CD4-positive, alpha-beta memory T cell (primary cell): ENCODE measurements around the gene ZRANB1. TPM values are rescaled to one million over a fixed set of nuclear protein-coding genes. Genes with fewer than 3 reads are reported as not detected.
A peak's percentile ranks its signal among the peaks of the same experiment; 100 is the strongest.
"Not testable (repeated sequence)": the region's sequence is repeated elsewhere in the genome, so short reads cannot be mapped to it uniquely, and the experiment has no call there.

Experiments used
- CTCF ChIA-PET: fragments of 350-600 bp; sonication (Branson Sonifier 250); formaldehyde crosslinking; loops from one replicate; lab custom pipeline; 2021; ENCODE audit warnings: inconsistent platforms; ENCODE audit not compliant: partially characterized antibody; lab: Charles Lee
- POLR2A ChIA-PET: fragments of 350-600 bp; sonication (Branson Sonifier 250); formaldehyde crosslinking; loops from one replicate; lab custom pipeline; 2021; ENCODE audit not compliant: partially characterized antibody; lab: Charles Lee
- DNase-seq, 5 donors: peaks; one replicate each; pipeline versions ENCODE4 v3.0.0 to v3.0.0-alpha.2; 2020 to 2022; ENCODE audit warnings: mixed read lengths in 1 of 5
- H3K27ac ChIP-seq: one replicate; pipeline ENCODE4 v1.7.0; 2013; ENCODE audit warnings: low read depth, low read length
- H3K27me3 ChIP-seq: 2 replicates; pipeline ENCODE4 v1.7.0; 2013; ENCODE audit warnings: mild to moderate bottlenecking, low read length, moderate library complexity; ENCODE audit not compliant: insufficient read depth
- H3K36me3 ChIP-seq: 2 replicates; pipeline ENCODE4 v1.7.0; 2013; ENCODE audit warnings: mild to moderate bottlenecking, low read length, moderate library complexity; ENCODE audit not compliant: insufficient read depth
- H3K4me1 ChIP-seq: 2 replicates; pipeline ENCODE4 v1.7.0; 2013; ENCODE audit warnings: mild to moderate bottlenecking, low read length, moderate library complexity; ENCODE audit not compliant: insufficient read depth
- H3K4me3 ChIP-seq, 2 donors: one replicate each; pipeline ENCODE4 v1.7.0; 2013; ENCODE audit warnings: low read length in 2 of 2, mild to moderate bottlenecking in 1 of 2
- H3K9me3 ChIP-seq, 2 donors: one replicate each; pipeline ENCODE4 v1.7.0; 2013; ENCODE audit warnings: low read length in 2 of 2, control low read depth in 1 of 2; ENCODE audit not compliant: control insufficient read depth in 1 of 2
- H3K27ac Mint-ChIP-seq, 7 donors: one replicate each; pipeline ENCODE4 v1.8.0; 2020 to 2021; ENCODE audit warnings: mixed read lengths in 7 of 7, mild to moderate bottlenecking in 6 of 7, inconsistent platforms in 3 of 7, moderate library complexity in 3 of 7
- H3K27me3 Mint-ChIP-seq, 2 donors: one replicate each; pipeline ENCODE4 v1.8.0; 2020 to 2021; ENCODE audit warnings: mixed read lengths in 2 of 2
- H3K36me3 Mint-ChIP-seq, 2 donors: one replicate each; pipeline ENCODE4 v1.8.0; 2020 to 2021; ENCODE audit warnings: mixed read lengths in 2 of 2, inconsistent platforms in 1 of 2, mild to moderate bottlenecking in 1 of 2
- H3K4me1 Mint-ChIP-seq, 4 donors: one replicate each; pipeline ENCODE4 v1.8.0; 2020 to 2021; ENCODE audit warnings: mixed read lengths in 4 of 4, mild to moderate bottlenecking in 1 of 4
- H3K4me3 Mint-ChIP-seq, 8 donors: one replicate each; pipeline ENCODE4 v1.8.0; 2020 to 2021; ENCODE audit warnings: mixed read lengths in 8 of 8, mild to moderate bottlenecking in 7 of 8, moderate library complexity in 6 of 8, inconsistent platforms in 3 of 8
- H3K9me3 Mint-ChIP-seq, 8 donors: one replicate each; pipeline ENCODE4 v1.8.0; 2020 to 2021; ENCODE audit warnings: mixed read lengths in 8 of 8, mild to moderate bottlenecking in 5 of 8, inconsistent platforms in 3 of 8, moderate library complexity in 1 of 8
- intact Hi-C: fragments of 100-400 bp; cut with micrococcal nuclease; formaldehyde crosslinking; loops from one replicate; pipeline ENCODE4 v1.15.1; 2023
- polyA plus RNA-seq, 2 donors: library from polyadenylated mRNA; unstranded; fragments of 300-500 nt; fragmentation: Illumina TruSeq; gene quantifications; one replicate each; pipeline ENCODE4 v1.2.3, GENCODE V29; 2021
- total RNA-seq, 2 experiments: library from RNA; stranded (reverse); gene quantifications; one replicate each; pipeline ENCODE4 v1.2.3, GENCODE V29; 2021

Gene ZRANB1
- total and polyA plus RNA-seq, 4 experiments from 2014 or later, result 6.2 to 23.8 (median 16.4) TPM

DNA sequence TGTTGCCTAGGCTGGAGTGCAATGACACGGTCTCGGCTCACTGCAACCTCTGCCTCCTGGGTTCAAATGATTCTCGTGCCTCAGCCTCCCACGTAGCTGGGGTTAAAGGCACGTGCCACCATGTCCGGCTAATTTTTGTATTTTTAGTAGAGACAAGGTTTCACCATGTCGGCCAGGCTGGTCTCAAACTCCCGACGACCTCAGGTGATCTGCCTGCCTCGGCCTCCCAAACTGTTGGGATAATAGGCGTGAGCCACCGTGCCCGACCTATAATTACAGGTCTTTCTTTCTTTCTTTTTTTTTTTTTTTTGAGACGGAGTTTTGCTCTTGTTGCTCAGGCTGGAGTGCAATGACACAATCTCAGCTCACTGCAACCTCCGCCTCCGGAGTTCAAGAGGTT, 27.5 kb upstream of the ZRANB1 start:
- H3K27me3 Mint-ChIP-seq, DNase-seq, H3K27ac ChIP-seq, H3K36me3 ChIP-seq, H3K27ac Mint-ChIP-seq, H3K27me3 ChIP-seq, H3K9me3 Mint-ChIP-seq, H3K9me3 ChIP-seq, POLR2A ChIA-PET, CTCF ChIA-PET, H3K4me3 ChIP-seq, H3K4me3 Mint-ChIP-seq: not testable (repeated sequence)
- H3K4me1 ChIP-seq, result peaks cover 21% of the 10 kb centered on the region
- H3K36me3 Mint-ChIP-seq, result peaks cover 0 to 12% of the 10 kb centered on the region in 2 donors
- H3K4me1 Mint-ChIP-seq, result peaks cover 11 to 25% (median 21%) of the 10 kb centered on the region in 4 donors
- intact Hi-C loops, result loop anchor here (10.0 kb wide), 2 partner anchors 500 to 1760 kb away; partner anchors contain the start of genes BUB3 and OAT

DNA sequence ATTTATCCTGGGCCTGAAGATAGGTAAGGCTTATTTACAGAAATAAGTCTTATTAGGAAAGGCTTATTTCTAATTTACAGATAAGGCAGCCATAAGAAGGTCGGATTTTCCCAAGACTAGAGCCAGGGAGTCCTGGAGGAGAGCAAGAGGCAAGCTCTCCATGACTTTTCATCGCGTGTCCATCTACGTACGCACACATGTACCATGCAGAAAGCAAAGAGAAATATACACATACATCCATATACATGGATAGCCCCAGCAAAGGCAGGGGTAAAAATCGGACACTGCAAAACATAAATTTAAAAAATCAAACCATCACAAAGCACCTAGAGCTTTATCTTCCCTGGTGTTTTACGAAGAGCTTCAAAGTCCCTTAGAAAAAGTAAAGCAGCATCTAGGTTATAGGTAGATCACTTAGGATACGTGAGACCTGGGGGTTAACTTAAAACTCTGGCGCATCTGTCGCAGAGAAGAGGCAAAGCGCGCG, 25.8 kb upstream of the ZRANB1 start:
- H3K27me3 Mint-ChIP-seq, result no peaks in the 10 kb centered on the region
- H3K9me3 Mint-ChIP-seq, result peaks cover 0 to 1% (median 0%) of the 10 kb centered on the region in 8 donors
- Histone ChIP-seq H3K9me3 (no peaks in the 10 kb centered on the region), H3K36me3 (no peaks in the 10 kb centered on the region), H3K4me1 (peaks cover 30% of the 10 kb centered on the region), H3K4me3 (peak overlapping the region; percentile 59 to 61), H3K27me3 (no peaks in the 10 kb centered on the region), H3K27ac (peak overlapping the region; percentile 82)
- H3K36me3 Mint-ChIP-seq, result peaks cover 0 to 14% of the 10 kb centered on the region in 2 donors
- POLR2A ChIA-PET, result interaction anchor here (0.5 to 2.9 kb wide), 14 partner anchors 10 to 1907 kb away, joined by 3 to 14 read pairs (median 4); partner anchors contain the start of genes ABRAXAS2, BCCIP, EEF1AKMT2 and LHPP
- peak overlapping the region; percentile 90 to 98 (median 98) for H3K27ac Mint-ChIP-seq
- peaks cover 22 to 40% (median 34%) of the 10 kb centered on the region in 4 donors for H3K4me1 Mint-ChIP-seq
- no peak for DNase-seq
- CTCF ChIA-PET, result interaction anchor here (0.6 to 1.3 kb wide), 4 partner anchors 115 to 527 kb away, joined by 3 to 4 read pairs (median 4); partner anchors contain the start of gene ABRAXAS2
- peak overlapping the region; percentile 86 to 96 (median 92) for H3K4me3 Mint-ChIP-seq
- intact Hi-C loops, result loop anchor here (1.0 to 10.0 kb wide), 6 partner anchors 51 to 1761 kb away; partner anchors contain the start of genes ABRAXAS2, BUB3 and OAT

- DNase-seq, result peak; percentile 94 to 97 (median 95)
- H3K4me3 ChIP-seq, result peak overlapping the region; percentile 61 to 87
- POLR2A ChIA-PET, result interaction anchor here (0.7 to 2.9 kb wide), 16 partner anchors 9 to 1907 kb away, joined by 3 to 14 read pairs (median 4); partner anchors contain the start of genes ABRAXAS2, BCCIP, EEF1AKMT2 and LHPP
- peaks cover 33% of the 10 kb centered on the region for H3K4me1 ChIP-seq
- CTCF ChIA-PET, result interaction anchor here (0.8 to 1.3 kb wide), 2 partner anchors 175 to 378 kb away, joined by 3 to 4 read pairs; no protein-coding TSS in a partner anchor
- peaks cover 24 to 42% (median 35%) of the 10 kb centered on the region in 4 donors for H3K4me1 Mint-ChIP-seq
- H3K27me3 Mint-ChIP-seq, result no peaks in the 10 kb centered on the region
- H3K36me3 ChIP-seq, result no peaks in the 10 kb centered on the region
- peaks cover 0 to 14% of the 10 kb centered on the region in 2 donors for H3K36me3 Mint-ChIP-seq
- peak overlapping the region; percentile 90 to 98 (median 98) for H3K27ac Mint-ChIP-seq
- H3K4me3 Mint-ChIP-seq, result peak overlapping the region; percentile 86 to 96 (median 92)
- H3K9me3 Mint-ChIP-seq, result peaks cover 0 to 1% (median 0%) of the 10 kb centered on the region in 8 donors
- intact Hi-C loops, result loop anchor here (1.0 to 10.0 kb wide), 6 partner anchors 50 to 1762 kb away; partner anchors contain the start of genes ABRAXAS2, BUB3 and OAT
- H3K27ac ChIP-seq, result peak overlapping the region; percentile 83
- H3K27me3 ChIP-seq, result no peaks in the 10 kb centered on the region
- H3K9me3 ChIP-seq, result no peaks in the 10 kb centered on the region
Measured at GRCh38 chr10:124916585-124917427, 25.1 kb upstream of the ZRANB1 start.

DNA sequence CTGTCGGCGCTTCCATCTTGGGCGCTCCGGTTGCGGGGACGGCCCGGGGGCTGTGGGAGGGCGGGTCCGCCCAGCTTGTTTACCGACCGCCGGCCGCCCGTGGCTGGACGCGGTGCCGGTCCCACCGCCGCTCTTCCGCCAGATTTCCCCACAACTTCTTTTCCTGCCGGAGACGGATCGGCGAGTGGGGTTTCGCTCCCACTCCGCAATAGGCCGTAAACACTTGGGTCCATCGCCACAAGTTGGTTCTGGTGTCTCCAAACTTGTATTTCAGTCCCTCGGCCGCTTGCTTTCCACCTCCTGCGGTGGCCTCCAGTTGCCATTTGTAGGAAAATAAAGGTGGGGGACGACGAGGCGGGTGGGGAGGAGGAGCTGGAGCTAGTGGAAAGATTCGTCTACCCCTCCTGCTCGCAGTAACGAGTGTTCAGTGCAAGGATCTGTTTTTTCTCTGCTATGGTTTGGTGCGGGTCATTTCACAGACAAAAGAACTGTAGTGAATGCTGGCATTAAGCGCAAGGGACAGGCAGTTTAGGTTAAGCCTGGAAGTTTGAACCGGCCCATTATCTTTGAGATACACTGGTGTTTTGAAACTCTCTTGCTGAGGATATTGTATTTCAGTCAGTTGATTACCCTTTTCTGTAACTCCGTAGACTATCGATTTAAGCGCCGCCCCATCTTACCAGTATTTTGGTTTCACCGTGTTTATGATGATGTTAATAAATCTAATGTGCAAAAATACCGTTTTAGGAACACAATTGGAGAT, 24.3 kb upstream of the ZRANB1 start:
- CTCF ChIA-PET, result no interaction called here
- peak overlapping the region; percentile 91 to 96 (median 94) for H3K4me3 Mint-ChIP-seq
- peaks cover 24 to 42% (median 35%) of the 10 kb centered on the region in 4 donors for H3K4me1 Mint-ChIP-seq
- intact Hi-C loops, result loop anchor here (2.0 to 10.0 kb wide), 5 partner anchors 50 to 1763 kb away; partner anchors contain the start of genes BUB3 and OAT
- Histone ChIP-seq H3K4me3 (peak overlapping the region; percentile 74 to 87), H3K27ac (peak overlapping the region; percentile 83), H3K27me3 (no peaks in the 10 kb centered on the region), H3K9me3 (no peaks in the 10 kb centered on the region), H3K4me1 (peaks cover 33% of the 10 kb centered on the region), H3K36me3 (no peaks in the 10 kb centered on the region)
- H3K9me3 Mint-ChIP-seq, result peaks cover 0 to 1% (median 0%) of the 10 kb centered on the region in 8 donors
- POLR2A ChIA-PET, result interaction anchor here (0.7 to 2.9 kb wide), 8 partner anchors 8 to 905 kb away, joined by 3 to 14 read pairs (median 7); partner anchors contain the start of genes ABRAXAS2, BCCIP, EEF1AKMT2 and LHPP
- H3K27me3 Mint-ChIP-seq, result no peaks in the 10 kb centered on the region
- peak overlapping the region; percentile 87 to 98 (median 94) for H3K27ac Mint-ChIP-seq
- peaks cover 0 to 14% of the 10 kb centered on the region in 2 donors for H3K36me3 Mint-ChIP-seq
- peak; percentile 33 to 71 (median 41) for DNase-seq

GRCh38 chr10:124918191-124918830, 23.6 kb upstream of the ZRANB1 start:
- intact Hi-C loops, result loop anchor here (5.0 to 10.0 kb wide), 3 partner anchors 49 to 1764 kb away; partner anchors contain the start of genes BUB3 and OAT
- Mint-ChIP-seq H3K36me3 (peaks cover 0 to 14% of the 10 kb centered on the region in 2 donors), H3K9me3 (peaks cover 0 to 1% (median 0%) of the 10 kb centered on the region in 8 donors), H3K4me3 (peak overlapping the region; percentile 91 to 96 (median 94)), H3K27me3 (no peaks in the 10 kb centered on the region), H3K4me1 (peaks cover 24 to 47% (median 35%) of the 10 kb centered on the region in 4 donors), H3K27ac (peak overlapping the region; percentile 87 to 98 (median 94))
- no peaks in the 10 kb centered on the region for H3K36me3 ChIP-seq
- H3K4me3 ChIP-seq, result peak overlapping the region; percentile 74 to 87
- no peaks in the 10 kb centered on the region for H3K27me3 ChIP-seq
- H3K27ac ChIP-seq, result peak overlapping the region; percentile 83
- no peaks in the 10 kb centered on the region for H3K9me3 ChIP-seq
- ChIA-PET POLR2A (interaction anchor here (1.2 to 2.7 kb wide), 3 partner anchors 7 to 127 kb away, joined by 3 to 11 read pairs (median 8); partner anchors contain the start of genes ABRAXAS2 and EEF1AKMT2), CTCF (no interaction called here)
- peak in 1 of 5 donors; percentile 1 for DNase-seq
- H3K4me1 ChIP-seq, result peaks cover 33% of the 10 kb centered on the region

DNA sequence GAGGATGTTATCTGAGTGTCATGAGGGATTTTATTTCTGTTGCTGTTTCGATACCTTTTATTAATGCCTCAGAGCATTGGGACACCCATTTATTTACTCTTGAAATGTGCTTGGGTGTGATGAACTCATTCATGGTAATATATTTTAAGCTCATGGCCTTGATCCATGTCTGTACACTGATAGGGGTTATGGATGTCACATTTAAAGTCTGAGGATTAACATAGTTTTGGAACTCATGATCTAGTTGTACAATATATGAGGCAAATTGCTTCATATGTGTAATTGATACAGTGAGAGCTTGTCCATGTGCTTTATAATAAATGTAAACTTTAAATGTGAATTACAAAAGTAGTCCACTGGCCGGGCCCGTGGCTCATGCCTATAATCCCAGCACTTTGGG, 23.0 kb upstream of the ZRANB1 start:
- Histone ChIP-seq H3K27me3 (no peaks in the 10 kb centered on the region), H3K4me1 (peaks cover 33% of the 10 kb centered on the region), H3K27ac (no peak overlapping the region), H3K4me3 (no peak overlapping the region), H3K36me3 (no peaks in the 10 kb centered on the region), H3K9me3 (no peaks in the 10 kb centered on the region)
- H3K4me1 Mint-ChIP-seq, result peaks cover 24 to 53% (median 37%) of the 10 kb centered on the region in 4 donors
- DNase-seq, result no peak
- CTCF ChIA-PET, result no interaction called here
- POLR2A ChIA-PET, result no interaction called here
- peak overlapping the region; percentile 91 to 96 (median 94) for H3K4me3 Mint-ChIP-seq
- peaks cover 0 to 15% of the 10 kb centered on the region in 2 donors for H3K36me3 Mint-ChIP-seq
- intact Hi-C loops, result loop anchor here (5.0 to 10.0 kb wide), 3 partner anchors 48 to 1764 kb away; partner anchors contain the start of genes BUB3 and OAT
- peaks cover 0 to 1% (median 0%) of the 10 kb centered on the region in 8 donors for H3K9me3 Mint-ChIP-seq
- H3K27ac Mint-ChIP-seq, result peak overlapping the region in 5 of 7 donors; percentile 74 to 98 (median 88)
- no peaks in the 10 kb centered on the region for H3K27me3 Mint-ChIP-seq
